Peyer's patch (tissue), 4 donors: Measurements from ENCODE around the gene MCIDAS.

Experiments used
- POLR2A ChIP-seq, 2 donors: fragments of 450-650 bp; IDR thresholded peaks; one replicate each; pipeline ENCODE4 v1.5.1; 2017; ENCODE audit warnings: antibody characterized with exemption in 2 of 2, mild to moderate bottlenecking in 2 of 2, moderate library complexity in 2 of 2
- TF ChIP-seq, protein P1 (sequence below), 6 experiments: fragments of 450-650 bp in 4 of 6; fragments of 200-600 bp in 2 of 6; sonication (generic) in 1 of 6; IDR thresholded peaks; one replicate each; pipeline ENCODE4 v1.5.1; 2017 to 2019; ENCODE audit warnings: antibody characterized with exemption in 6 of 6, mild to moderate bottlenecking in 3 of 6, moderate library complexity in 1 of 6

DNA sequence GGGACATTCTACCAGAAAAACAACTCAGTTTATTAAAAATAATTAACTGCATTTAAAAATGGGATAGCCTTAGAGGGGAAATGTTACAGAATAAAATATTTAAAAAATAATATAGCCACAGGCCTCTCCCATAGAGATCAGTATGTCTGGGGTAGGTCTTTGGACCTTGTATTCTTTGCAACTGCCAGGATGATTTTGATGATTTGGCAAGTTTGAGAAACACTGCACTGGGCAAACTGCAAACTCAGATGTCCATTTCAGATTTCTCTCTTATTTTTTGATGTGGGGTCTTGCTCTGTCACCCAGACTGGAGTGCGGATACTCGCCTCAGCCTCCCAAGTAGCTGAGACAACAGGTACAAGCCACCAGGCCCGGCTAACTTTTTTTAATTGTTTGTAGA lies 31.2 kb upstream of the MCIDAS start:
- TF ChIP-seq, protein P1, sequence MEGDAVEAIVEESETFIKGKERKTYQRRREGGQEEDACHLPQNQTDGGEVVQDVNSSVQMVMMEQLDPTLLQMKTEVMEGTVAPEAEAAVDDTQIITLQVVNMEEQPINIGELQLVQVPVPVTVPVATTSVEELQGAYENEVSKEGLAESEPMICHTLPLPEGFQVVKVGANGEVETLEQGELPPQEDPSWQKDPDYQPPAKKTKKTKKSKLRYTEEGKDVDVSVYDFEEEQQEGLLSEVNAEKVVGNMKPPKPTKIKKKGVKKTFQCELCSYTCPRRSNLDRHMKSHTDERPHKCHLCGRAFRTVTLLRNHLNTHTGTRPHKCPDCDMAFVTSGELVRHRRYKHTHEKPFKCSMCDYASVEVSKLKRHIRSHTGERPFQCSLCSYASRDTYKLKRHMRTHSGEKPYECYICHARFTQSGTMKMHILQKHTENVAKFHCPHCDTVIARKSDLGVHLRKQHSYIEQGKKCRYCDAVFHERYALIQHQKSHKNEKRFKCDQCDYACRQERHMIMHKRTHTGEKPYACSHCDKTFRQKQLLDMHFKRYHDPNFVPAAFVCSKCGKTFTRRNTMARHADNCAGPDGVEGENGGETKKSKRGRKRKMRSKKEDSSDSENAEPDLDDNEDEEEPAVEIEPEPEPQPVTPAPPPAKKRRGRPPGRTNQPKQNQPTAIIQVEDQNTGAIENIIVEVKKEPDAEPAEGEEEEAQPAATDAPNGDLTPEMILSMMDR (IDR thresholded peaks at IDR 0.05): no peak
- no peak for TF ChIP-seq POLR2A (IDR thresholded peaks at IDR 0.05)
